ENCODE data around the gene RPTOR. TPM values are rescaled to one million over a fixed set of nuclear protein-coding genes. Genes with fewer than 3 reads are reported as not detected.
"Not testable (repeated sequence)": the region's sequence is repeated elsewhere in the genome, so short reads cannot be mapped to it uniquely, and the experiment has no call there.

RPTOR gene
- polyA plus RNA-seq, 2 donors, result 7.1 to 10.5 TPM

GRCh38 chr17:80523956-80524712 lies 20.5 kb upstream of the RPTOR start:
- peaks cover 0 to 4% of the 10 kb centered on the region in 2 donors for H3K4me1 ChIP-seq (ENCODE audit: control insufficient read depth in 2 of 2, insufficient read depth in 2 of 2, low read length in 1 of 2)
- peaks cover 0 to 4% of the 10 kb centered on the region in 2 donors for H3K9me3 ChIP-seq (ENCODE audit: control insufficient read depth in 2 of 2, insufficient read depth in 1 of 2, low read depth in 1 of 2, low read length in 1 of 2)
- no peaks in the 10 kb centered on the region for H3K27me3 ChIP-seq (ENCODE audit: control insufficient read depth in 1 of 2, insufficient read depth in 2 of 2, low read length in 2 of 2)
- 44 to 50% methylated on average over 16 of the region's 16 CpGs for WGBS, 2 donors
- no peaks in the 10 kb centered on the region for H3K36me3 ChIP-seq (ENCODE audit: control insufficient read depth in 2 of 2, insufficient read depth in 2 of 2, low read length in 1 of 2)
- H3K27ac ChIP-seq (ENCODE audit: low read depth in 2 of 2, low read length in 1 of 2), result no peak overlapping the region
- no peak overlapping the region for H3K4me3 ChIP-seq (ENCODE audit: low read depth in 1 of 2, low read length in 2 of 2)

DNA sequence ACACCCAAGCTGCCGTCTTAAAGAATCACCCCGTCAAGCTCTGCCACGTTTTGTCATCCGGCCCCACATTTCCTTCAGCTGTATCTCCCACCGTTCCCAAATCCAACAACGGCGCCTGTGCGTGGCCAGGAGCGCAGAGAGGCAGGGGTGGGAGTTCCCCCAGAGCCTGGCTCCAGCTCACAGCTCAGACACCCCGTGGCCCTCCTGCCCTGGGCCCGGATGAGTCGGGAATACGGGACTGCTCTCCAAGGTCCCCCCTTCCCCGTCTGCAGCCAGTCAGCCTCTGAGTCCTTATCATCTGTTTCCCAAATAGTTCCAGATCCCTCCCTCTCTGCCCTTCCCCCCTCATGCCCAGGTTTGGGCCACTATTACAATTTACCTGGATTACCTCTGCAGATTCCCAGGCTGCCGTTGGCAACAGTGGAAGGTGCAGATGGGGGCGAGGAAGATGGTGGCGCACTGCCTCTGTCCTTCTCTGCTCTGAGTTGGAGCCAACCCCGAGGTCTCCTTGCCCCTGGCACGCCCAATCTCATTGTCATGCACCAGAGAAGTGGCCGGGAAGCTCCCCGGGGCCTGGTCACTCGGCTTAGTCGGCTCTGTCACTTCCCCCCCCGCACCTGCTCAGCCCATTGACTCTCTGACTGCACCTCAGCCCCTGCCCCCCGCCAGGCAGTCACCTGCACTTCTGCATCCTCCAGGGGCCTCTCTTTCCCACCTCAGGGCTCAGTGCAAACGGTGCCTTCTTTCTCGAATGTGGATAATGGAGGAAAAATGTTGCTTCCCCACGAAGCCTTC lies 18.3 kb upstream of the RPTOR start:
- Histone ChIP-seq H3K27ac (ENCODE audit: low read depth in 2 of 2, low read length in 1 of 2) (no peak overlapping the region), H3K9me3 (ENCODE audit: control insufficient read depth in 2 of 2, insufficient read depth in 1 of 2, low read depth in 1 of 2, low read length in 1 of 2) (peaks cover 0 to 4% of the 10 kb centered on the region in 2 donors), H3K27me3 (ENCODE audit: control insufficient read depth in 1 of 2, insufficient read depth in 2 of 2, low read length in 2 of 2) (no peaks in the 10 kb centered on the region), H3K4me1 (ENCODE audit: control insufficient read depth in 2 of 2, insufficient read depth in 2 of 2, low read length in 1 of 2) (peaks cover 0 to 6% of the 10 kb centered on the region in 2 donors), H3K36me3 (ENCODE audit: control insufficient read depth in 2 of 2, insufficient read depth in 2 of 2, low read length in 1 of 2) (no peaks in the 10 kb centered on the region), H3K4me3 (ENCODE audit: low read depth in 1 of 2, low read length in 2 of 2) (no peak overlapping the region)
- WGBS, 2 donors, result 50 to 56% methylated on average over 25 to 28 of the region's 28 CpGs

- no peaks in the 10 kb centered on the region for H3K27me3 ChIP-seq (ENCODE audit: control insufficient read depth in 1 of 2, insufficient read depth in 2 of 2, low read length in 2 of 2)
- no peak overlapping the region for H3K4me3 ChIP-seq (ENCODE audit: low read depth in 1 of 2, low read length in 2 of 2)
- H3K27ac ChIP-seq (ENCODE audit: low read depth in 2 of 2, low read length in 1 of 2), result no peak overlapping the region
- peaks cover 0 to 6% of the 10 kb centered on the region in 2 donors for H3K4me1 ChIP-seq (ENCODE audit: control insufficient read depth in 2 of 2, insufficient read depth in 2 of 2, low read length in 1 of 2)
- peaks cover 0 to 4% of the 10 kb centered on the region in 2 donors for H3K9me3 ChIP-seq (ENCODE audit: control insufficient read depth in 2 of 2, insufficient read depth in 1 of 2, low read depth in 1 of 2, low read length in 1 of 2)
- no peaks in the 10 kb centered on the region for H3K36me3 ChIP-seq (ENCODE audit: control insufficient read depth in 2 of 2, insufficient read depth in 2 of 2, low read length in 1 of 2)
- 77 to 82% methylated on average over 21 of the region's 21 CpGs for WGBS, 2 donors
These were observed 17.5 kb upstream of the RPTOR start for GRCh38 chr17:80527016-80527645.

GRCh38 chr17:80528536-80528935 lies 16.1 kb upstream of the RPTOR start:
- no peaks in the 10 kb centered on the region for H3K27me3 ChIP-seq (ENCODE audit: control insufficient read depth in 1 of 2, insufficient read depth in 2 of 2, low read length in 2 of 2)
- H3K4me1 ChIP-seq (ENCODE audit: control insufficient read depth in 2 of 2, insufficient read depth in 2 of 2, low read length in 1 of 2), result peaks cover 0 to 4% of the 10 kb centered on the region in 2 donors
- no peak overlapping the region for H3K27ac ChIP-seq (ENCODE audit: low read depth in 2 of 2, low read length in 1 of 2)
- no peaks in the 10 kb centered on the region for H3K36me3 ChIP-seq (ENCODE audit: control insufficient read depth in 2 of 2, insufficient read depth in 2 of 2, low read length in 1 of 2)
- H3K9me3 ChIP-seq (ENCODE audit: control insufficient read depth in 2 of 2, insufficient read depth in 1 of 2, low read depth in 1 of 2, low read length in 1 of 2), result no peaks in the 10 kb centered on the region
- WGBS, 2 donors, result 38 to 41% methylated on average over 8 of the region's 8 CpGs
- H3K4me3 ChIP-seq (ENCODE audit: low read depth in 1 of 2, low read length in 2 of 2), result no peak overlapping the region

DNA sequence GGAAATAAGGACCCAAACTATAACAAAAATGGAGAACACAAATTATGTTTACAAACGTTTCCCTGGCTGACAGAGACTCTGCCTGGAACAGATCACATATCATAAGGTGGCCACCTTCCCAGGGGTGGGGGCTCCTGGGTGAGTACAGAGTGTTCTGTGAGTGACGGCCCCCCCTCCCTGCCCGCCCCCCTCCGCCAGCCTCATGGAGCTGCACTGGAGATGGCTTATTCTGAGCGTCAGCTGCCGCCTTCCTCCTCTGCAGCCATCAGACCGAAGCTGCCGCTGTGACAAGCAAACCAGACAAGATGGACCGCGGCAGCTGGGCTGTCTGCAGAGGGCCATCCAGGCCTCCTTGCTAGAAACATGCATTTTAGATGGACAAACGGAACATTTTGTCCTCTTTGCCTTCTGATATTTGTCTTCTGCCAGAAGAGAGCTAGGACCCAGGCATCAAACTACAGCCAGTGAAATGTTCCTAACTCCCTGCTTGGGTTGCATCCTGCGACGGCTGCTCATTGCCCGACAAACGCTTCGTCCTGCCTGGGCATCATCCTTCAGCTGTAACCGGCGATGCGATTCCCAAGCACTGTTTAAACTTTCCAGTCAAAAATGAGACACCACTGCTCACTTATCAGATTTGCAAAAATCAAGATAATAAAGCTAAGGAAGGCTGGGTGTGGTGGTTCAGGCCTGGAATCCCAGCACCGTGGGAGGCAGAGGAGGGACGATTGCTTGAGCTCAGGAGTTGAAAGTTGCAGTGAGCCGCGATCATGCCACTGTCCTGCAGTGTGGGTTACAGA lies 15.3 kb upstream of the RPTOR start:
- H3K36me3 ChIP-seq (ENCODE audit: control insufficient read depth in 2 of 2, insufficient read depth in 2 of 2, low read length in 1 of 2), result no peaks in the 10 kb centered on the region
- 65 to 68% methylated on average over 23 of the region's 23 CpGs for WGBS, 2 donors
- no peaks in the 10 kb centered on the region for H3K9me3 ChIP-seq (ENCODE audit: control insufficient read depth in 2 of 2, insufficient read depth in 1 of 2, low read depth in 1 of 2, low read length in 1 of 2)
- H3K27me3 ChIP-seq (ENCODE audit: control insufficient read depth in 1 of 2, insufficient read depth in 2 of 2, low read length in 2 of 2), result no peaks in the 10 kb centered on the region
- H3K4me3 ChIP-seq (ENCODE audit: low read depth in 1 of 2, low read length in 2 of 2), result no peak overlapping the region
- peaks cover 0 to 4% of the 10 kb centered on the region in 2 donors for H3K4me1 ChIP-seq (ENCODE audit: control insufficient read depth in 2 of 2, insufficient read depth in 2 of 2, low read length in 1 of 2)
- no peak overlapping the region for H3K27ac ChIP-seq (ENCODE audit: low read depth in 2 of 2, low read length in 1 of 2)

- Histone ChIP-seq H3K4me1 (ENCODE audit: control insufficient read depth in 2 of 2, insufficient read depth in 2 of 2, low read length in 1 of 2) (peaks cover 0 to 4% of the 10 kb centered on the region in 2 donors), H3K27ac (ENCODE audit: low read depth in 2 of 2, low read length in 1 of 2) (no peak overlapping the region), H3K9me3 (ENCODE audit: control insufficient read depth in 2 of 2, insufficient read depth in 1 of 2, low read depth in 1 of 2, low read length in 1 of 2) (no peaks in the 10 kb centered on the region), H3K4me3 (ENCODE audit: low read depth in 1 of 2, low read length in 2 of 2) (no peak overlapping the region), H3K36me3 (ENCODE audit: control insufficient read depth in 2 of 2, insufficient read depth in 2 of 2, low read length in 1 of 2) (no peaks in the 10 kb centered on the region), H3K27me3 (ENCODE audit: control insufficient read depth in 1 of 2, insufficient read depth in 2 of 2, low read length in 2 of 2) (no peaks in the 10 kb centered on the region)
- WGBS, 2 donors, result 63 to 66% methylated on average over 6 of the region's 6 CpGs
These were observed 14.7 kb upstream of the RPTOR start for GRCh38 chr17:80529904-80530292.

DNA sequence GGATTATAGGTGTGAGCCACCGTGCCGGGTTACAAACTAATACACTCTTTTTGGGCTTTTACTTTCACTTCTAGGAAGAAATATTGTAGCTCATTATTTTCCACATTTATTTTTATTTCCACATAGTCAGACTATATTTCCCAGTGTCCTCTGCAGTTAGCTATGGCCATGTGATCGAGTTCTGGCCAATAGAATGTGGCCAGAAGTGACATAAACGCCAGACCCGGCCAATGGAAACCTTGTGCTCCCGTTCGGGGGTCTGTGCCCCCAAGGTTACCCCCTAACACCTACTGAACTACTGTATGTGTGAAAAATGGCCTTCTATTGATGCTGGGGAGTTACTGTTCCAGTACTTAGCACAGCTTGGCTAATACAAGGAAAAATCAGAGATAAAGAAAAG lies 13.2 kb upstream of the RPTOR start:
- Histone ChIP-seq H3K27me3 (ENCODE audit: control insufficient read depth in 1 of 2, insufficient read depth in 2 of 2, low read length in 2 of 2) (no peaks in the 10 kb centered on the region), H3K4me1 (ENCODE audit: control insufficient read depth in 2 of 2, insufficient read depth in 2 of 2, low read length in 1 of 2) (peaks cover 0 to 4% of the 10 kb centered on the region in 2 donors), H3K9me3 (ENCODE audit: control insufficient read depth in 2 of 2, insufficient read depth in 1 of 2, low read depth in 1 of 2, low read length in 1 of 2) (no peaks in the 10 kb centered on the region), H3K27ac (ENCODE audit: low read depth in 2 of 2, low read length in 1 of 2) (no peak overlapping the region), H3K4me3 (ENCODE audit: low read depth in 1 of 2, low read length in 2 of 2) (no peak overlapping the region), H3K36me3 (ENCODE audit: control insufficient read depth in 2 of 2, insufficient read depth in 2 of 2, low read length in 1 of 2) (no peaks in the 10 kb centered on the region)
- WGBS, 2 donors, result 69 to 81% methylated on average over 7 of the region's 7 CpGs

- H3K27me3 ChIP-seq (ENCODE audit: control insufficient read depth in 1 of 2, insufficient read depth in 2 of 2, low read length in 2 of 2); H3K9me3 ChIP-seq (ENCODE audit: control insufficient read depth in 2 of 2, insufficient read depth in 1 of 2, low read depth in 1 of 2, low read length in 1 of 2); H3K4me3 ChIP-seq (ENCODE audit: low read depth in 1 of 2, low read length in 2 of 2); H3K27ac ChIP-seq (ENCODE audit: low read depth in 2 of 2, low read length in 1 of 2); H3K36me3 ChIP-seq (ENCODE audit: control insufficient read depth in 2 of 2, insufficient read depth in 2 of 2, low read length in 1 of 2); H3K4me1 ChIP-seq (ENCODE audit: control insufficient read depth in 2 of 2, insufficient read depth in 2 of 2, low read length in 1 of 2): not testable (repeated sequence)
- WGBS, 2 donors, result 92 to 93% methylated on average over 29 to 30 of the region's 30 CpGs
These were observed 7.3 kb upstream of the RPTOR start for GRCh38 chr17:80537386-80537785.

DNA sequence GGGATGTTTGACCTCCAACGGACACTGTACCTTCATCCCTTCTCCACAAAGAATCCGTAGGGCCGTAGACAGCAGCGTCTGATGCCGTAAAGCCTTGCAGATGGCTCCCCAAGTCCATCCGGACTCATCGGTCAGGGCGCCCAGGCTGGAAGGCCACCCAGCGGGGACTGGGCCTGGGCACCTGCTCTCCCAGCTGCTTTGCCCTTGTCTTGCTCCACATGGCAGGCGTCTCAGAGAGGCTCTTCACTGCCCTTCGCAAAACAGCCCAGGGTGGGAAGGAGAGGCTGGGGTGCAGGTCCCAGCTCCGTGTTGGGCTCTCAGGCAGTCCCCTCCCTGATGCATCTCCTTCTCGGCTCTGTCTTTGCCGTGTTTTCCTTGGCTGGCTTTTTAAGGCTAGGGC lies 6.2 kb upstream of the RPTOR start:
- Histone ChIP-seq H3K36me3 (ENCODE audit: control insufficient read depth in 2 of 2, insufficient read depth in 2 of 2, low read length in 1 of 2) (no peaks in the 10 kb centered on the region), H3K4me1 (ENCODE audit: control insufficient read depth in 2 of 2, insufficient read depth in 2 of 2, low read length in 1 of 2) (no peaks in the 10 kb centered on the region), H3K27me3 (ENCODE audit: control insufficient read depth in 1 of 2, insufficient read depth in 2 of 2, low read length in 2 of 2) (no peaks in the 10 kb centered on the region), H3K4me3 (ENCODE audit: low read depth in 1 of 2, low read length in 2 of 2) (no peak overlapping the region), H3K27ac (ENCODE audit: low read depth in 2 of 2, low read length in 1 of 2) (no peak overlapping the region), H3K9me3 (ENCODE audit: control insufficient read depth in 2 of 2, insufficient read depth in 1 of 2, low read depth in 1 of 2, low read length in 1 of 2) (no peaks in the 10 kb centered on the region)
- WGBS, 2 donors, result 80% methylated on average over 14 of the region's 14 CpGs
